ENCODE data around the gene FKBP10.
A peak's percentile ranks its signal among the peaks of the same experiment; 100 is the strongest.

Gene FKBP10

DNA sequence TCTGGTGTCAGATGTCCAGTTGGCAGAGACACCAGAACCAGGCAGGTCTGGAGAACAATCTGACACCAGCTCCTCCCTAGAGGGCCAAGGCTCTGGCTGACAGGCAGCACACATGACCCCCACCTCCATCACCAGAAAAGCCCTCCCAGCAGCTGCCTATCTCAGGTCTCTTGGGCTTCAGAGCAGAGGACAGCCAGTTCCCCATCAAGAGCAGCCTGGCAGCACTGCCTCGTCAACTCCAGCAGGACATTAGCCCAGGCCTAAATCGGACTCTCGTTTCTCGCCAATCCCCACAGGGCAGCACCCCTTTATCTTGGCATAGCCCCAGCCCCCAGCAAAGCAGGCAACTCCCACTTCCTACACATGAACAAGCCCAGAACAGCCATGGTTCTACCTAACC is 30.7 kb upstream of the FKBP10 start:
- DNase-seq (ENCODE audit: low spot score): no peak

DNA sequence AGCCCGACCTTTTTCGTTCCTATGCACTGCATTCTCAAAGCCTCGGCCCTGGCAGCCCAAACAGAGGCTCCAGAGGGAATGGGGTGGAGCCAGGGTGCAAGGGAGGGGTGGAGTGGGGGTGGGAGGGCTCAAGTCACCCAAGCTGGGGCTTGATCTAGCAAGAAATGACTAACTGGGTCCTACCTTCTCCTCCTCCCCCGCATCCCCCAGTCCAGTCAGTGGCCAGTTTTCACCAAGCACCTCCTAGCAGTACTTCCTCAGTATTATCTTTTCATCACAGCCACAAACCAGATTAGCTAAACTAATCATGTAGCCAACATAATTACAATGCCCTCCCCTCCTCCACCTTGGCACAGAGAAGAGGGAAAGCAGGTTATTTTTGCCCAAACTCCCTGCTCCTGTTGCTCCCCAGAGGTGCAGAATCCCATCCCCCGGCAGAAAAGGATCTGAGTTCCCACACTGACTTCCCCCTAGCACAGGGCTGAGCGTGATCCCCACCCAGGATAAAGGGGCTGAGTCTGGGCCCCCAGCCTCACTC is 28.5 kb upstream of the FKBP10 start:
- DNase-seq (ENCODE audit: low spot score): no peak

DNA sequence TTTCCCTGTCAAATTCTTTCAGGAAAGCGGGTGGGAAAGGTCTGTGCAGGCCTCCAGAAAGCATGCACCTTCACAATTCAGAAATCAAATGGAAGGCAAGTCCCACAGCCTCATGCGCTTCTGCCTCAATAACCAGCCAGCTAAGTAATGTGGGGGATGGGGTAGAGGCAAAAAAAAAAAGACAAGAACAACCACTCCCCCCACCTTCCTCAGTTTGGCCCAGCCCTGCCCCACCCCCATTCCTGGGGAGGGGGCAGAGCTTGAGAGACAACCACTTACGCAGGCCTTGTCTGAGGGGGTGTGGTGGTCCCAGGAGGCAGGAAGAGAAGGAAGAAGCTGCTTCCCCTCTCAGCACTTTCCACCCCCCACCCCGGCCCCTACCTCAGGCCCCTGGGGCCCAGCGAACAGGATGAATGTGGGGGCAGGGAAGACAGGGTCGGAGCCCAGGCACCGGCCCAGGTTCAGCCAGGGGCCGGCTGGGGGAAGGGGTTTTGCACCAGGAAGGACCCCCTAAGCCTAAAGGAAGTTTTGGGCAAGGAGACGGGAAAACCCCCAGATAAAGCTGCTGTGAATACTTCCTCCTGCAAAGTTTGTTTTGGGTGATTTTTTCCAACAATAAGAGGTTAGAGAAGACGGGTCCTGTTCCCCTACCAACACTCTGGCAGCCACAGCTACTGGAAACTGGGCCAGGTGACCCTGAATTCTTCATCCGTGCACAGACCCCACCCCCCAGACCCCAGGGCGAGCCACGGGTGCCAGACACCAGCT is 27.5 kb upstream of the FKBP10 start:
- no peak for DNase-seq (ENCODE audit: low spot score)

DNA sequence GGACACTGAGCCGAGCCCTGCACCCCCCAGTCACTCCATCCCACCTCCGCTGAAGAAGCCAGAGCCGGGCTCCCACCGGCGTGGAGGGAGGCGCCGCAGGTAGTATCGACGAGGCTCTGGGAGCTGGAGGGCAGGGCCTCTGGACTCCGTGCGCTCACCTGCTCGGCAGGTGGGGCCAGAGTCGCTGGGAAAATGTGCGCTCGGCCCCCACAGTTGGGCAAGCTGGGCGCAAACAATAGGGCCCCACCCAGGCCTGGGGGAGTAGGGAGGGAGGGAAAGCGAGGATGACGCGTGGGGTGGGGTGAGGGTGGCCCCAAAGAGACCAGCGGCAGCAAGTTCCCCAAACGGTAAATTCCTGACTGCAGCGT is 27.0 kb upstream of the FKBP10 start:
- DNase-seq (ENCODE audit: low spot score): no peak

DNA sequence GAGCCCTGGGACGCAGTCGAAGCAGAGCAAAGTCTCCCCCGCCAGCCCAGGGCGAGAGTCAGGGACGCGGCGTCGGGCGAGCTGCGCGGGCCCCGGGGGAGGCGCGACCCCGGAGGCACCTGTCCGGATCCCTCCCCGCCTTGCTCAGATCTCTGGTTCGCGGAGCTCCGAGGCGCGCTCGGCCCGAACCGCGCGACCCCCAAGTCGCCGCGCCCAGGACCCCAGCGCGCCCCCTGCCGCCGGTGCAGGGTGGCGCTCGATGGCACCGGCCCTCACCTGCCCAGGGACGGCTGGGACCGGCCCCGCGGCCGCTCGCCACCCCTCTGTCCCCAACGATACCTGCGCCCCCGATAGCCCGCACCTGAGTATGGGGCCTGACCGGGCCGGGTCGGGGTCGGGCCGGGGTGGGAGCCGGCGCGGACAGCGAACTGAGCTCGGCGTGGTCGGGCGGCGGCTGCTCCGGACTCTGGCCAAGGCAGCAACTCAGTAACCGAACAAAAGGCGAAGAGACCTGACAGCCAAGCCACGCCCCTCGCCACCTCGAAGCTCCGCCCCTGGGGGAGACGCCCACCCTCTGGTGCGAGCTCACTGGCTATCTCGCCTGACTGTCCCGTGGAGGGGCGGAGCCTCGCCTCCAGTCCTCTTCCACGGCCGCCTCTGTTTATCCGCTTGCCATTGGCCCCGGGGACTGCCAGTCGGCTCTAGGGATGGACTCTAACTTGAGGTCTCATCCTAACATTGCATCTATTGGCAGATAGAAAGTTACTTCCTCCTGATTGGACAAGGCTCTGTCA is 26.4 kb upstream of the FKBP10 start, which contains the start of gene JUP:
JUP (minus strand) TSS at position 485 of the 794 bp plus-strand sequence. CDS start 14,857 bp downstream, outside the sequence.
- peak; percentile 99 for DNase-seq (ENCODE audit: low spot score)

DNA sequence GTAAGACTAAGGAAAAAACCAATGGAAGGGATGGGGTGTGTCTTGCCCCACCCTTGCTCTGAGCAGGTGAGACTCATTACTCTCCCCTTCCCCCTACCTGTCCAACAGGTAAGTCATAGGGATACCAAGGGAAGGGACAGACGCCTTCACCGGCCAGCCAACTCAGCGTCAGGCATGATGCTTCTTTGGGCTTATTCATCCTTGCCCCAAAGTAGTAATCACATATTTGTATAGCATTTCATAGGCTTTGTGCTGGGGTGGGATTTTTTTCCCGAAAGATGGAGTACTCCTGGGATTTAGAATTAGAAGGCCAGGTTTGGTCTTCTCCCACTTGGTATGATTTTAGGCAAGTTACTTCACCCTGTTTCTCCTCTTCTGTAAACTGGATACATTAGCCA is 25.8 kb upstream of the FKBP10 start:
- no peak for DNase-seq (ENCODE audit: low spot score)

DNA sequence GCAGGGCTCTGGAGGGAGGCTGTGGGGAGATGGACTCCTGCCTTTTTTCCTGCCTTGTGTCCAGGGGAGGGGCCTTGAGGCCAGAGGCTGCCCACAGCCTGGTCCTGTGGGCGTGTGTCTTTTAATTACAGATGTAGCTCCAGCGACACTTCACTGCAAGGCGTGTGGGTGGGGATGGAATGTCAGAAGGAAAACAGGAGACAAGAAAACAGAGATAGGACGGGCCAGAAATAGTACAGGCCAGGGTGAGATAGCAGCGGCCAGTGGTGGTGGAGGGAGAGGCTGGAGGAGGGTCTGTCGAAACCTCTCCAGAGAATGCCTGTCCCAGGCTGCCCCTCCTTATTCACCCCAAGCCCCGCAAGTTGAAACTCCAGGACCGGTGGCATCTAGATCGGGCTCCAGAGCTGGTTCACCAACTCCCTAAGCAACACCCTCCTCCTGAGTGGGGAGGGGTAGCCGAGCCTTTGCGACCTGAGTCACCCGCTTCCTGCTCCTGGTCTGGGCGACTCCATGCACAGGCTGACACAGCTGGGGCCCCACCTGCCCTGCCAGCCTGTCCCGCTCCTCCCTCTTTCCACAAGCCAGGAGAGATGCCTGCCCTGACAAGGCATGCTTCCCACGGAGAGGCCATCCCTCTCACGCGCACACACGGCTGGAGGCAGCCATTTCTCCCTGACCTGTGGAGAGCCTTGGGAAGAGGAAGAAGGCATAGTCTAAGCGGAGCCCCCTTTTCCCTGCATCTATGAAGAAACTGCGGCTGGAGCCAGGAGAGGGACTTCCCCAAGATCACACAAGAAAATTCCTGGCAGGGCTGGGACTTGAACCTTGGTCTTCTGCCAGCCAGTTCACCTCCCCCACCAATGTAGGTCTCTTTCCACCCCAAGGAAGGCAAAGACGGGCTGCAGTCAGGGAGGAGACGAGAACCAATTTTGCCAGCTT is 19.7 kb upstream of the FKBP10 start:
- no peak for DNase-seq (ENCODE audit: low spot score)

DNA sequence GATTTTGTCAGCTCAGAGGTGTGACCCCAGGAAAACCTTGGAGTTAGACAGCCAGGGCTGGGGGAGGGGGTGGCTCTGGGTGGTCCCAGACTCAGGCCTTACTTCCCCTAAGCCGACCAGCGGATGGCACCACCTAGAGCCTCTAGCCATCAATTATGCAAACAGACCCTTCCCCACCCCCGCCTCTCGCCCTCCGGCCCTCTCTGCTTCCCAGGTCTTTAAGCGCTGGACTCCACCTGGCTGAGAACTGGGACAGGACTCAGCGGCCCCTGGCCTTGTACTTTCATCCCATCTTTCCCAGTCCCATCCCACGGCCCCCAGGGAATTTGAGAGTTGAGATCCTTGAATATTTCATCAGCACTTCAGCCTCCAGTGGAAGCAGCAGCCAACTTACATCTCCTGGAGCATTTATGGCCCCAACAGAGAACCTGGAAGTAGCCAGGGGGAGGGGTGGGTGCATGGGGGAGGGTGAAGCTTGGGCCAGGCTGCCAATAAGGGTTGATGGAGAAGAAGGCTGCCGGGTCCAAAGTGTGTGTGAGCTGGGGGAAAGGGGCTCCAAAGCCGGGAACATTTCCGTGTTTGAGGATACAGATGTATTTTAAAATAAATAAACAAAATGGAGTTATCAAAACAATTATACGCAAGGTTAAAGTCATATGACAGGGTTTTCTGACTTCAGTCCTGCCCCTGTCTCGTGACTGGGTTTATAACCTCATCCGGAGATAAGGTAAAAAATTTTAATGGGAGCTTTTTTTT is 18.8 kb upstream of the FKBP10 start:
- no peak for DNase-seq (ENCODE audit: low spot score)

DNA sequence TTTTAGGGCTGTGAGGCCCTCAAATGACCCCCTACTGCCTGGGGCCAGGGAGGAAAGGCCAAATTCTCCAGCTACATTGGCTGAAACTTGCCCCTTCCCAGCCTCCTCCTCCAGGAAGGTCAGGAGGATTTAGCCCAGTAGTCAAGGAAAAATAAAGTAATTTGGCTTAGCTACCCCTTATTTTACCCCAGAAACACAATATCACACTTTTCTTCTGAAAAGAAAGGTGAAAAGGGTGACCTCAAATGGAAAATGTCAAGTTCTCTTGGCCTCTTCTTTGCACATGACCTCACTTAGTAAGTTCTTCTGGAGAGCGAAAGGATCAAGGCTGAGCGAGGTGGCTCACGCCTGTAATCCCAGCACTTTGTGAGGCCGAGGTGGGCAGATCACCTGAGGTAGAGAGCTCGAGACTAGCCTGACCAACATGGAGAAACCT is 18.2 kb upstream of the FKBP10 start:
- DNase-seq (ENCODE audit: low spot score): no peak

DNA sequence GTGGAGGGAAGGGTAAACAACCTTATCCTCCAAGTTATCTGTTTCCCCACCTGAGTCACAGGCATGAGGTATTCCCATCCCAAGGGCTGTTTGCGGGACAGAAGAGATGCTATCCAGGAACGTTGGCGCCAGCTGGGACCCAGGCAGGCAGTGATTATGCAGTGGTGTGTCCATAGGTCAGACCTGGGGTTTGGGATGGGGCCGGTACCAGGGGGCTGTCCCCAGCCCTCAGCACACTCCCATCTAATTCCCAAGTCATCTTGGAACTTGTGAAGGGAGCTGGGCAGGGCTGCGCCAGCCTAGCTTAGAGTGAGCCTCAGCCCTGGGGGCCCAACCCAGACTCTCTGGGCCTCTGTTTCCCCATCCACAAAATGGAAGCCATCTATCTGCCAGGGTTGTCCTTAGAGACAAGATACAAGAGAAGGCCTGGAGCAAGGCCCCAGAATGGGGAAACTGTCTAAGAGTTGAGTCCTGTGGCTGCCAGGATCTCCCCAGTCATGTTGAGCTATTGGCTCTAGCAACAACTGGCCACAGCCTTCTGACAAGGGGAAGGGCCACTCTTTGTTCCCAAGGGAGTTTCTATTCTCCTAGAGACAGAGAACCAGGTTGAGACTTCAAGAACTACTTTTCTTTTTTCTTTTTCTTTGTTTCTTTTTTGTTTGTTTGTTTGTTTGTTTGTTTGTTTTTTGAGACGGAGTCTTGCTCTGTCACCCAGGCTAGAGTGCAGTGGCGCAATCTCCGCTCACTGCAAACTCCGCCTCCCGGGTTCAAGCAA is 16.5 kb upstream of the FKBP10 start:
- no peak for DNase-seq (ENCODE audit: low spot score)

DNA sequence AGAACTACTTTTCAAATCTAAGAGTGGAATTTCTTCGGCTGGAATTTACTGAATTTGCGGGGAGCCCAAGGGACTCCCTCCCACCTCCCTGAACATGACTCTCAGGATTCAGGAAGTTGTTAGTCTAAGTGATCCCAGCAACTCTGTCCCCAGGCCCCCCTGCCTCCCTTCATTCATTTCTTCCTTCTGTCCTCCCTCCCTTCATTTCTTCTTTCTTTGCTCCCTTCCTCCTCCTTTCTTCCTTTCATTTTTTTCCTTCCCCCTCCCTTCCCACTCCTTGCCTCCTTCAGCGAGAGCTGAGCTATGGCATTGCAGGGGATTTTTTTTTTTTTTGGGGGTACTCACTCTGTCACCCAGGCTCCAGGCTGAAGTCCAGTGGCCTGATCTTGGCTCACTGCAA is 15.4 kb upstream of the FKBP10 start:
- no peak for DNase-seq (ENCODE audit: low spot score)

DNA sequence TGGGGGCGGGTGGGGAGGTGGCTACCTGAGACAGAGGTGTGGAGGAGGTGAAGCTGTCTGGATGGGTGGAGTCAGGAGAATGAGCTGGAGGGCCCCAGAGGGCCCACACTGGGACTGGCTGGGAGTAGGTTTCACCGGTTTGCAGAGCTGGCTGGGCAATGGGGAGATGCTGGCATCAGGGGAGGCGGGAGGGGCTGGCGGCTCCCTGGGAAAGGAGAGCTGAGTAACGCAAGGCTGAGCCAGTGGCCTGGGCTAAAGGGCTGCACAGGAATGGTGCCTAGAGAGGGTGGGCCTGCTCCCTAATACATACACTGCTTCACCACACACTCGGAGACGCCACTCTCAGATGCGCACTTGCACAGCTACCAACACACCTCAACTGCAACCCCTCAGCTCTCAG is 13.4 kb upstream of the FKBP10 start:
- no peak for DNase-seq (ENCODE audit: low spot score)

DNA sequence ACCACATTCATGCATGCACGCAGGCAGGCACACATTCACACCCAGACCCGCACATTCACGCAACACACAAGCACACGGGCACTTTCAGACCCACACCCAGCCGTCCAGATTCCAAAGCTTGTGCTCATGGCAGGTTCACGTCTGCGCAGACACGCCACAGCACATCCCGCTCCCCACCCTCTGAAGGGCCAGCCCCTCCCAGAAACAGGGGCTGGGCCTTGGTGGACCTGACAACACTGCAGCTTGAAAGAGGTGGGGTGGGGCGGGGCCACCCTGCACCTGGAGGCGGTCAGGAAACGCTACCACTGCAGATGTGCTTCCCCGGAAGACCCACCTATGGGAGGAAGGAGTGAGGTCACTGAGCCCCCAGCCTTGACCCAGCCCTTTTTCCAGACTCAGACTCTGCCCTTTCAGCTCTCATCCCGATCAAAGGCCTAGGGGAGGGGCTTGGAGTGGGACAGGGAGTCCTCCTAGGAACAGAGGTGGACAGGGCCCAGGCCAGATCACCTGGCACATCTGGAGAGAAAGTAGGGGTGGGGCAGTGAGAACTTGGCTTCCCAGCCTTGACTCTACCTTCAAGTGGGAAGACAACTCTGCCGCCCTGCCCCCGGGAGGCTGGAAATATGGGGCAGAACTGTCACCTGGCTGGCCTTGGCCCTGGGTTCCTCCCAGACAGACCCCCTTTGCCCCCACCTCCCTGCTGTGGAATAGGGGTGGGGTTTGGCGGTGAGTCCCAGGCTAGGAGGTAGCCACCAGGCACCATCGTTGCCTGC is 12.0 kb upstream of the FKBP10 start:
- DNase-seq (ENCODE audit: low spot score): no peak

DNA sequence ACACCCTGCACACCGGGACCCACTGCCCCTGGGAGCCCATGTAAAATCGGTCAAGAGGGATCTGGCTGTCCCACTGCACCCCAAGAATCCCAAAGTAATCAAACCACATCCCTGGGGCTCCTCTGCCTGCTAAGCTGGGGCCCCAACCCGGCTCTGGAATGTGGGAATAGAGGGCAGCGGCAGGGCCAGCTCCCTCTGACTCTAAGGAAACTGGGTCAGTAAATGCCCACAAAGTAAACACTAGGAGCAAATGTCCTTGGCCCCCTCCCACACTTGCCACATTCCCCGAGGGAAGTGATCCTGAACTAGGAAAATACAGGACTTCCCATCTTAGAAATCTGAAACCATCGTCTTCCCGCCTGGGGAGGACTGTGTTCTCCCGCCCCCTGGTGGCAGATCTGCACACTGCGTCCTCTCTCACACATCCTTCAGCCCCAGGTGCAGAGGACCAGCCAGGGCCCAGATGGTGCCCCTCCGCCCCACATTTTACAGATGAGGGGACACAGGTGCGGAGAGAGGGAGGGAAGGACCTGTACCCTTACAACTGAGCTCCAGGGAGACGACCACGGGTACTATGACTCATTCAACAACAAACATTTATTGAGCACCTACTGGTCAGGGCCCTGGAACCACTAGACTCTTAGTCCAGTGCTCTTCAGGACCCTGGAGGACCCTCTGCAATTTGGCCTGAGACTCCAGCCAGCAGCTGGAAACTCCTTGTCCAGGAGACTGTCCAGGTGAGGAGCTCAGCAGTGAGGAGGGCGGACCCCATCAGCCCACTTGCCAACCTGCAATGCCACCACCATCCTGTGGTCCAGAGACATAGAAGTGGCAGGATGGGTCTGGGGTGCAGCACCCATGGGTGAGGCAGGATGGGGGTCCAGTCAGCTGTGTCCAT is 11.2 kb upstream of the FKBP10 start:
- DNase-seq (ENCODE audit: low spot score): peak; percentile 78

DNA sequence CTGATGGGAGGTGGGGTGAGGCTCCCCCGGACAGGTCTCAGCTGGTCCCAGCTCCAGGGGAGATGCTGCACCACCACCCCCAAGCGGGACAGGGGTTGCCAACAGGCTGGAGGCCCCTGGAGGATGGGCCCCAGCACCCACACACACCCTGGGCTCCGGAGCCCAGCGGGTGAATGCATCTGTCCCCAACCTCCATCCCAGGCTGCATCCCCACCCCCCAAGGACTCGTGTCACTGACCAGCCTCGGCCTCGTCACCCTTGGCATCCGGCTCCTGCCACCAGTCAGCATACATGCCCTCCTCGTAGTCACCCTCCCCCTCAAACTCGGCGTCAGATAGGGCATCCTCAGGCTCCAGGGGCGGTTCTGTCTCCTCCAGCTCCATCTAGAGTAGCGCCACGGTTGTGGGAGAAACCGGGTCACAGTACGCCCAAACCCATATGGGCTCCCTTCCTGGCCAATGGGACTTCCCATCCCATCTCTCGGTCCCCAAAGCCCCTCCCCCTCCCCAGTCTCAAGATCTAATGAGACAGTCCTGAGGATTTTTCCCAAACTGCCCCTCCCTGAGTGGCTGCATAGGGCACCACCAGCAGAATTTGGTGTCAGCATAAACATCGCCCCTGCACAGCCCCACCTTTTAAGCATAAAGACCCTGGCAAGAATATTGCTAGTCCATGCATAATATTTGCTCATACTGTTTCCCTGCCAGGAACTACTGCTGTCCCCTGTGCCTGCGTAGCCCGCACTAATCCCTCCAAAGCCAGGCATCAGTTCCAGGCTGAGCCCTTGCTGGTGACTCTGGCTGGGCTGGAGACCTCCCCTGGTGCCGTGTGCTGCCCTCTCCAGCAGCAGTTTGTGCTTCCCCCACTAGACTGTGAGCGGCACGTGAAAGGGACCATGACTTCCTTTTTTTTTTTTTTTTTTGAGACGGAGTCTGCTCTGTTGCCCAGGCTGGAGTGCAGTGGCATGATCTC is 9.5 kb upstream of the FKBP10 start:
- peak; percentile 50 for DNase-seq (ENCODE audit: low spot score)

DNA sequence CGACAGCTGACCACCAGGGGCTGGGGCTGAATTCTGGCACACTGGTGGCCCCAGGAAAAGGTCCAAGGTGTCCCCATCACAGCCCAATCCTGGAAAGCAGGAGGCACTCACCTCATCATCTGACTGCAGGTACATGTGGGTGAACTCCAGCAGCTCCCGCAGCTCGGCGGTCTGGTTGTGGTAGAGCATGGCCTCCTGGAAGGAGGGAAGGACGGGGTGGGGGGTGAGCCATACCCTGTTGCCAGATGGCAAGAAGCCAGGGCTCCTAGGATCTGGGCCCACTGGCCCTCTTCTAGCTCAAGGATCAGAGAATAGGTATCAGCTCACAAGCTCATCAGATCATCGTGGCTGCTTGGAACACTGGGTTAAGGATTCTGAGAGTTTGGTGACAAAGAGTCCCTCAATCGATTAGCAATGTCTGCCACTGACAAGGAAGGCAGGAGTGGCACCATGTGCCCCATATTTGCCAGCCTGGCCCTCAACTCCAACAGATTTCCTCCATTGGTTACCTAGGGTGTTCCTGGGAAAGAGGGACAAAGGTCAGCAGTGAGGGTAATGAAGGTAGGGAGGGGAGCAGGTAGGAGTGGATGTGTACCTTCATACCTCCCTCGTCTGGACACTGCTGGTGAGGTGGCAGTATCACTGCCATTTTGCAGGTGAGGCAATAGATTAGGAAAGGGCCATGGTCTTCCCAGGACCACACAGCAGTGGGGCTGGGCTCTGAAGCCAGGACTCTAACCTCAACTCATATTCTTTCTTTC is 5.9 kb upstream of the FKBP10 start:
- no peak for DNase-seq (ENCODE audit: low spot score)
